ENCODE data around the gene SOX8.

The SOX8 gene

DNA sequence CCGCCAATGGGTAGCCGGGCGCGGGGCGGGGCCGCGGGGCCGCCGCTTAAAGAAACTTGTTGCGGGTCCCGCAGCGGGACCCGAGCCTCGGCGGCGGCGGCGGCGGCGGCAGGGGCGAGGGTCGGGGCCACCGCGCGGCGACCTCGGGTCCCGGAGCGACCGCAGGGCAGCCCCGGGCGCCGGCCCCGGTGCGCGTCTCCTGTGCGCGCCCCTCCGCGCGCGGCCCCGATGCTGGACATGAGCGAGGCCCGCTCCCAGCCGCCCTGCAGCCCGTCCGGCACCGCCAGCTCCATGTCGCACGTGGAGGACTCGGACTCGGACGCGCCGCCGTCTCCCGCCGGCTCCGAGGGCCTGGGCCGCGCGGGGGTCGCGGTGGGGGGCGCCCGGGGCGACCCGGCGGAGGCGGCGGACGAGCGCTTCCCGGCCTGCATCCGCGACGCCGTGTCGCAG is at the start of gene SOX8:
Gene SOX8, plus strand, starts transcription at position 76 of the 450 bp plus-strand sequence. Its CDS starts 153 bp downstream, at position 229.
- no peaks in the 10 kb centered on the region for H3K9me3 Mint-ChIP-seq
- H3K27ac Mint-ChIP-seq, result no peak within 1 kb of the TSS
- H3K27me3 Mint-ChIP-seq, result peaks cover 4% of the 10 kb centered on the region
- H3K4me1 Mint-ChIP-seq (ENCODE audit: low read depth), result peaks cover 11% of the 10 kb centered on the region
- no peaks in the 10 kb centered on the region for H3K36me3 Mint-ChIP-seq (ENCODE audit: low read depth)
- H3K4me3 Mint-ChIP-seq, result peak within 1 kb of the TSS; percentile 74

DNA sequence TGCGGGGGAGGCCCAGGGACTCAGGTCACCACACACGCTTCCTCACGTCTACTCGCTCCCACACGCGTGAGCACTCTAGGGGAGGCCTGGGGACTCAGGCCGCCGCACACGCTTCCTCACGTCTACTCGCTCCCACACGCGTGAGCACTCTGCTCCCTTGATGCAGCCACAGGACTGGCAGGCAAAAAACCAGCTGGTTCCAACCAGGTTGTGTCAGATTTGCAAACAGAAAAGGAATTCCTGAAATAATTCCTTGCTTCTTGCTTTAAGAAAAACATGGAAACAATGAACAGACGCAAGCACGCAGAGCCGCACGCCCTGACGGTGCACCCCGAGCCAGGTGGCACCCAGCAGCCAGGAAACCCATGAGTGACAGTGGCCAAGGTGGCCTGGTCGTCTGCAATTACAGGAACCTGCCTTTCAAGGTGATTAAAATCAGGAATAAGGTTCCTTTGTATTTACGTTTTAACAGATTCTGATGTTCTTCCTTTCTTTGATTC is 48.7 kb upstream of the SOX8 start:
- Mint-ChIP-seq H3K27ac (no peak overlapping the region), H3K4me1 (ENCODE audit: low read depth) (peaks cover 11% of the 10 kb centered on the region), H3K36me3 (ENCODE audit: low read depth) (no peaks in the 10 kb centered on the region), H3K27me3 (no peaks in the 10 kb centered on the region), H3K4me3 (no peak overlapping the region), H3K9me3 (no peaks in the 10 kb centered on the region)

DNA sequence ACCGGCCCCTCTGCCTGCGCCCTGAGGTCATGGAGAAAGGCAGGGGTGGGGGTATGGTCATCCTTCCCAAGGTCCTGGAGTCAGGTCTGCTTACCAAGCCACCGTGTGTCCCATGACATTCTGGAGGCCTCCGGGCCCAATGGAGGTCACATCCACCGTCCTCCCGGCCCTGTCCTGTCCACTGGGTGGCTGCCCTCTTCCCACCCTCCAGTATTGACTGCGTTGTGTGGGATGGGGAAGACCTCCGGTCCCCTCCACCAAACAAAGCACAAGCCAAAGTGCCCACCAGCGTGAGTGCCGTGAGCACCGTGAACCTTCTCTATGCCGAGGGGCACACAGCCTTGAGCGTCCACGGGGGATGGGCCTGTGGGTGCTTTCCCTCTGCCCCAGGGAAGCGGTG is 48.0 kb upstream of the SOX8 start:
- no peak overlapping the region for H3K27ac Mint-ChIP-seq
- H3K9me3 Mint-ChIP-seq, result no peaks in the 10 kb centered on the region
- H3K27me3 Mint-ChIP-seq, result no peaks in the 10 kb centered on the region
- no peak overlapping the region for H3K4me3 Mint-ChIP-seq
- peaks cover 11% of the 10 kb centered on the region for H3K4me1 Mint-ChIP-seq (ENCODE audit: low read depth)
- peaks cover 2% of the 10 kb centered on the region for H3K36me3 Mint-ChIP-seq (ENCODE audit: low read depth)

DNA sequence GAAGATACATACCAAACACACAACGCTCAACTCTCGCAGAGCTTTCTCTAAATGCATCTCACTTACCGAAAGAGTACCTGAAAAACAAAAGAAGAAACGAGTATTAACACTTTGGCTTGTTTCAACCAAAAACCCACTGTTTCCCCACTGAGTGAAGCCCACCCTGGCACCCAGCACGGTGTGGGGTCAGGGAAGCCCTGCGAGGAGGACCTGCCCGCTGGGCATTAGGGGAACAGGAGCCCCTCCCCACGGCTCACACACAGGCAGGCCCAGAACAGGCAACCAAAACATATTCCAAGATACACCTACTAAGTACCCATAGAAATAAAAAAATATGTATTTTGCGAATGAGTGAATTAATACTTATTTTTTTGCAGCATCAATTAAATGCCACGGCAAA is 47.4 kb upstream of the SOX8 start:
- Mint-ChIP-seq H3K27me3 (no peaks in the 10 kb centered on the region), H3K4me1 (ENCODE audit: low read depth) (peaks cover 11% of the 10 kb centered on the region), H3K4me3 (no peak overlapping the region), H3K9me3 (no peaks in the 10 kb centered on the region), H3K36me3 (ENCODE audit: low read depth) (peaks cover 8% of the 10 kb centered on the region), H3K27ac (no peak overlapping the region)

DNA sequence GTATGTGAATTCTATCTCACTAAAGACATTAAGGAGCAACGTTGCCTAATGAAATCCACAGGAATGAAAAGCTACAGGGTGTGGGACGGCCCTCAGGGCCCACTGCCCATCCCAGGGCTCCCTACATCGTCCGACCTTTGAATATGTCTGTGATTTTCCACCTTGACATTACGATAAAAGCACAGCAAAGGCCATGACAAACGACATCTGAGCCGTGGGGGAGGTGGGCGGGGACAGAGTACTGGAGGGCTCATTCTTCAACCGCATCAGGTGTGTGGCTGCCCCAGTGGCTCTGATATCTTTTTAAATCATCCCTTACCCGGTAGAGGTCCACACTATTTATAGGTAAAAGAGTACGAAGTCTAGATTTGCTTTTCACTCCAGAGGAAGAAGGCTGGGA is 45.9 kb upstream of the SOX8 start:
- H3K4me3 Mint-ChIP-seq, result no peak overlapping the region
- peak overlapping the region; percentile 75 for H3K27ac Mint-ChIP-seq
- no peaks in the 10 kb centered on the region for H3K9me3 Mint-ChIP-seq
- peaks cover 11% of the 10 kb centered on the region for H3K4me1 Mint-ChIP-seq (ENCODE audit: low read depth)
- no peaks in the 10 kb centered on the region for H3K27me3 Mint-ChIP-seq
- H3K36me3 Mint-ChIP-seq (ENCODE audit: low read depth), result peaks cover 23% of the 10 kb centered on the region

DNA sequence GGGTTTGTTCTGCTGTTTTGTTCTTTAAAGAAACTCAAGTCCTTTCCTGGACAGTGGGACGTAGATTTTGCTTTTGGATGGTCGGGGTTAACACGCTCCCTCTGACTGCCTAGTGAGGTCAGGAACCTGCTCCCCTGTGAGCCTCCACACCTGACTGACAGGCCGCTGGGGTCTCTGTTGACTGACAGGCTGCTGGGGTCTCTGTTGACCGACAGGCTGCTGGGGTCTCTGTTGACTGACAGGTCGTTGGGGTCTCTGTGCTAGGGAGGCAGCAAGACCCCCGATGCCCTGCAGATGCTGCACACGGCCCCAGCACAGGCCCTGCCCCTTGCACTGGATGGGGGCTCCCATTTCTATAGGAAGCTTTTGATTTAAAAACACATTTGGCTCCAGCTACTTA is 44.3 kb upstream of the SOX8 start:
- H3K9me3 Mint-ChIP-seq, result peaks cover 8% of the 10 kb centered on the region
- no peak overlapping the region for H3K4me3 Mint-ChIP-seq
- H3K36me3 Mint-ChIP-seq (ENCODE audit: low read depth), result peaks cover 39% of the 10 kb centered on the region
- H3K27ac Mint-ChIP-seq, result no peak overlapping the region
- no peaks in the 10 kb centered on the region for H3K27me3 Mint-ChIP-seq
- peaks cover 11% of the 10 kb centered on the region for H3K4me1 Mint-ChIP-seq (ENCODE audit: low read depth)

DNA sequence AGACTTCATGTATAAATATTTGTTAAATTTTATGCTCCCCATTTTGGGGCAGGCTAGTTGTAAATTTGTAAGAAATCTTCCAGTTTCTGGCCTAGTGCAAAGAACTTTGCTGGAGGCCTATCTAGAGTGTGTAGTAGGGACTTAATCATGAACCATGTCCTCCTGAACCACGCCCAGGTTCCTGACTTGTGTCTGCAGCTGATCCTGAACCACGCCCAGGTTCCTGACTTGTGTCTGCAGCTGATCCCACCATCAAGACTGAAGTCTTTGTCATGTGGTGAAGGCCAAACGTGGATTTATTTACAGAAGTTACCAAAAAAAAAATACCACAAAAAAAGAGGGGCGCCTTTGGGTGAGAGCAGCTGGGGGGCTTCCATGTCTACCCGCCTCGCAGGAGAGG is 43.8 kb upstream of the SOX8 start:
- Mint-ChIP-seq H3K27me3 (no peaks in the 10 kb centered on the region), H3K4me3 (no peak overlapping the region), H3K9me3 (peaks cover 10% of the 10 kb centered on the region), H3K36me3 (ENCODE audit: low read depth) (peaks cover 43% of the 10 kb centered on the region), H3K27ac (no peak overlapping the region), H3K4me1 (ENCODE audit: low read depth) (peaks cover 11% of the 10 kb centered on the region)

DNA sequence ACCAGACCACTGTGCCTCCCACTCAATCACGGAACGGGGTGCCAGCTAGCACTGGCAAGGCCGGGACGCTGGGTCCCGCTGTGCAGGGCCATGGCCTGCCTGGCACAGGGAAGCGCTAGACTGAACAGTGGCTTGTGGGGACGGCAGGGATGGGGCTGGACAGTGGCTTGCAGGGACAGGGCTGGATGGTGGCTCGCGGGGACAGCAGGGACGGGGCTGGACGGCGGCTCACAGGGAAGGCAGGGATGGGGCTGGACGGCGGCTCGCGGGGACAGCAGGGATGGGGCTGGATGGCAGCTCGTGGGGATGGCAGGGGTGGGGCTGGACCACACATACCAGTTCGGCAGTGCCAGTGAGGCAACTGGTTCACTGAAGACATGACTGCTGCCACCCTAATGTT is 43.4 kb upstream of the SOX8 start:
- no peaks in the 10 kb centered on the region for H3K27me3 Mint-ChIP-seq
- no peak overlapping the region for H3K4me3 Mint-ChIP-seq
- H3K36me3 Mint-ChIP-seq (ENCODE audit: low read depth), result peaks cover 45% of the 10 kb centered on the region
- peaks cover 13% of the 10 kb centered on the region for H3K9me3 Mint-ChIP-seq
- no peak overlapping the region for H3K27ac Mint-ChIP-seq
- peaks cover 11% of the 10 kb centered on the region for H3K4me1 Mint-ChIP-seq (ENCODE audit: low read depth)

DNA sequence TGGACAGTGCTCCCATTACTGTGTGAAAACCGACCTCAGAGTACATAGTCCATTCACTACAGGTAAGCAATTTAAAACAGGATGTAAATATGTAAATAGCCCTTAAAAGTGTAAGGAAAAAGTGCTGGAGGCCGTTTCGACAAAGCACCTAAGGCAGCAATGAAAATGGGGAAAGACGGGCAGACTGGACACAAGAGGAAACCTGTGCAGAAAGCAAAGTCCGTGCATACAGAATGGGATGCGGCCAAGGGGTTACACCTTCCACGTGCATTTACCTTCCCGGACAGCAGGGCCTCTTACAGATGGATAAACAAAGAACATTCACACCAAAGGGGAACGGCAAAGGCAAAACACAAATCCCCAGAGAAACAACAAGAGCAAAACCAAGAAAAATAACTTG is 42.8 kb upstream of the SOX8 start:
- Mint-ChIP-seq H3K4me1 (ENCODE audit: low read depth) (peaks cover 11% of the 10 kb centered on the region), H3K27me3 (no peaks in the 10 kb centered on the region), H3K36me3 (ENCODE audit: low read depth) (peaks cover 48% of the 10 kb centered on the region), H3K27ac (no peak overlapping the region), H3K4me3 (no peak overlapping the region), H3K9me3 (peaks cover 13% of the 10 kb centered on the region)

DNA sequence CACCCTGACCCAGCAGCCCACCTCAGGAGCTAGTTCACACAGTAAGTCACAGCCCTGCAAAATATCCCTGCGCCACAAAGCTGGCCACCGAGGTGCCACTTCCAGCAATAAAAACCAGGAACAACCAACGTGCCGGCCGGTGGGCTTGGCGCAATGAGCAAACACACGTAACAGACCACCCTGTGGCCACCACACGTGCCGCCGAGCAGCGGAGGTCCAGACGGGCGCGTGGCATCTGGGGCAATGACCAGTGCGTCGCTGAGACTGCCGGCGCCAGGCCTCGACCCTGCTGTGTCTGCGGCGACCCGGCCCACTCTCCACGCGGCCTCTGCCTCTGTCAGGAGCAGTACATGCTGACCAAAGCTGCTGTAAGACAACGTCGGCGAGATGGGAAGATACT is 42.3 kb upstream of the SOX8 start:
- Mint-ChIP-seq H3K4me3 (no peak overlapping the region), H3K36me3 (ENCODE audit: low read depth) (peaks cover 54% of the 10 kb centered on the region), H3K4me1 (ENCODE audit: low read depth) (peaks cover 11% of the 10 kb centered on the region), H3K9me3 (peaks cover 13% of the 10 kb centered on the region), H3K27me3 (no peaks in the 10 kb centered on the region), H3K27ac (no peak overlapping the region)

DNA sequence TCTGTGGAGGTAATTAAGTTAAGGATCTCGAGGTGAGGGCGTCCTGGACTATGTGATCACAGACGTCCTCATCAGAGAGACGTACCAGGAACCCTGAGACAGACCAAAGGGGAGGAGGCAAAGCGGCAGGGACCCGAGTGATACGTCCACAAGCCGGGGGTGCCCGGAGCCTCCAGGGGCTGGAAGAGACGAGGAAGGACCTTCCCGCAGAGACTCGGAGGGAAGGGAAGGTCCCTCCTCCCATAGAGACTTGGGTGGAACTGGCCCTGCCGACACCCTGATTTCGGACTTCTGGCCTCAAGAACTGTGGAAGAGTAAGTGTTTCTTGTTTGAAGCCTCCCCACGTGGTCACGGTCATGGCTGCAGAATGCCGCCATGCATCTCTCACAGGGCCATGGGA is 41.6 kb upstream of the SOX8 start:
- H3K27ac Mint-ChIP-seq, result no peak overlapping the region
- no peak overlapping the region for H3K4me3 Mint-ChIP-seq
- H3K36me3 Mint-ChIP-seq (ENCODE audit: low read depth), result peaks cover 55% of the 10 kb centered on the region
- peaks cover 13% of the 10 kb centered on the region for H3K9me3 Mint-ChIP-seq
- H3K4me1 Mint-ChIP-seq (ENCODE audit: low read depth), result peaks cover 11% of the 10 kb centered on the region
- H3K27me3 Mint-ChIP-seq, result no peaks in the 10 kb centered on the region

DNA sequence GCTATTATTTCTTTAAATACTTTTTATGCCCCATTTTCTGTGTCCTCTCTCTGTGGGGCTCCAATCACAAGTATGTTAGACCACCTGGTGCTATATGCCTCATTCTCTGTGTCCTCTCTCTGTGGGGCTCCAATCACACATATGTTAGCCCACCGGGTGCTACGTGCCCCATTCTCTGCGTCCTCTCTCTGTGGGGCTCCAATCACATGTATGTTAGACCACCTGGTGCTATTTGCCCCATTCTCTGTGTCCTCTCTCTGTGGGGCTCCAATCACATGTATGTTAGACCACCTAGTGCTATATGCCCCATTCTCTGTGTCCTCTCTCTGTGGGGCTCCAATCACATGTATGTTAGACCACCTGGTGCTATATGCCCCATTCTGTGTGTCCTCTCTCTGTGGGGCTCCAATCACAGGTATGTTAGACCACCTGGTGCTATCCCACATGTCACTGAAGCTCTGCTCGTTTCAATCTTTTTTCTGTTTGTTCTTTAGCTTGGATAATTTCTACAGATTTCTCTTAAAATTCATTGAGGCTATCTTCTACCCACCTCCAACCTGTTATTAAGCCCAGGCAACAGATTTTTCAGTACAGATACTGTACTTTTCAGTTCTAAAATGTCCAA is 39.0 kb upstream of the SOX8 start:
- peaks cover 13% of the 10 kb centered on the region for H3K9me3 Mint-ChIP-seq
- no peak overlapping the region for H3K4me3 Mint-ChIP-seq
- no peak overlapping the region for H3K27ac Mint-ChIP-seq
- peaks cover 67% of the 10 kb centered on the region for H3K36me3 Mint-ChIP-seq (ENCODE audit: low read depth)
- no peaks in the 10 kb centered on the region for H3K4me1 Mint-ChIP-seq (ENCODE audit: low read depth)
- no peaks in the 10 kb centered on the region for H3K27me3 Mint-ChIP-seq

DNA sequence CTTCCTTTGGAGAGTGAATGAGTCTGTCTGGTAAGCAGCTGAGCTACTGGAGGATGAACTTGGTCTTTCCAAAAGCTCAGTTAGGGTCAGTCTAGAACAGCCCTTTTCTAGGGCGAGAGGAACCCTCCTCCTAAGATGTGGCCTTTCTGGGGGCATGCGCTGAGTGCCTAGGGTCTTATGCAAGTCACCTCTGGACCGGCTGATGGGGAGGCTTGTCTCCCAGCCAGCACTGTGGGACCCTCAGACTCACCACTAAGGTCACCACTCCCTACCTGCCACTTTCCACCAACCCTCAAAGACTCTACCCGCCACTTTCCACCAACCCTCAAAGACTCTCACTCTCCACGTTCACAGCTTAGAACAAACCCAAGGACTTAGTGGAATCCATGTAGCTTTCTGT is 37.6 kb upstream of the SOX8 start:
- Mint-ChIP-seq H3K27me3 (no peaks in the 10 kb centered on the region), H3K27ac (no peak overlapping the region), H3K9me3 (peaks cover 13% of the 10 kb centered on the region), H3K4me1 (ENCODE audit: low read depth) (no peaks in the 10 kb centered on the region), H3K36me3 (ENCODE audit: low read depth) (peaks cover 61% of the 10 kb centered on the region), H3K4me3 (no peak overlapping the region)

DNA sequence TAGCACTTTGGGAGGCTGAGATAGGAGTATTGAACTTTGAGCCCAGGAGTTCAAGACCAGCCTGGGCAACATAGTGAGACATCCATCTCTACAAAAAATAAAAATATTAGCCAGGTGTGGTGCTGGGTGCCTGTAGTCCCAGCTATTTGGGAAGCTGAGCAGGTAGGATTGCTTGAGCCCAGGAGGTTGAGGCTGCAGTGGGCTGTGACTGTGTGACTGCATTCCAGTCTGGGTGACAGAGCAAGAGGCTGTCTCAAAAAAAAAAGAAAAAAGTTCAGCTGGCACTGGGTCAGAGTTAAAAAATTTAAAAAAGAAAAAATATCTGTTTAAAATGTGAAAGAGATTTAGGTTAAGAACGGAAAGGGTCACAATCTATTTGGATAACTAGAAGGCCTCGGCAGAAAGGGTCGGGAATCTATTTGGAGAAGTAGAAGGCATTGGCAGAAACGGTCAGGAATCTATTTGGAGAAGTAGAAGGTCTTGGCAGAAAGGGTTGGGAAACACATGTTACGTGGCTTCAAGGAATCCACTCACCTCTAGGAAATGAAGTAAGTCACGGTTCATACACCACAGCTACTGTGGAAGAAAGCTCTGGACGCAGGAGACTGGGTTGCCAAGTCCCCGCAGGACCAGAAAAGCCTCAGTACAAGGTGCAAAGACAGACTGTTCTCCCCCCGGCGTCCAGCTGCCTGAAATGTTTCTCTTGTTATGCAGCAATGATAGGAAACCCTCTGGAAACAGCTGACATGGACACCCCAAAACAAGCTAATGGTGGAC is 36.1 kb upstream of the SOX8 start:
- Mint-ChIP-seq H3K9me3 (peaks cover 13% of the 10 kb centered on the region), H3K27ac (no peak overlapping the region), H3K27me3 (no peaks in the 10 kb centered on the region), H3K4me1 (ENCODE audit: low read depth) (no peaks in the 10 kb centered on the region), H3K36me3 (ENCODE audit: low read depth) (peaks cover 47% of the 10 kb centered on the region), H3K4me3 (no peak overlapping the region)

DNA sequence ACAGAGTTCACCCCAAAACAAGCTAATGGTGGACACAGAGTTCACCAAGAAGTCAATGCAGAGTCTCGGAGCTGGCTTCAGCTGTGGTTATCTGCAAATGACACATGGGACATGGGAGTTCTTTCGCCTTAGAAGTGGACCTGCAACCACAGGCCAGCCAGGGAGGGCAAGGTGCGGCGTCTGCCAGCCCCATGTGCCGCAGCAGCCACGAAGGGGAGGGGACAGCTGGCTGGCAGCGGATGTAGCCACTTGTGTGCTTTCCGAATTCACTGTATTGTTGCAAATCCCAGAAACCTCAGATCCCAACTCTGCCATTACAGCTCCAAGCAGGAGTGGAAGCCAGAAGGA is 35.5 kb upstream of the SOX8 start:
- H3K4me3 Mint-ChIP-seq, result no peak overlapping the region
- no peak overlapping the region for H3K27ac Mint-ChIP-seq
- no peaks in the 10 kb centered on the region for H3K27me3 Mint-ChIP-seq
- H3K9me3 Mint-ChIP-seq, result peaks cover 13% of the 10 kb centered on the region
- peaks cover 41% of the 10 kb centered on the region for H3K36me3 Mint-ChIP-seq (ENCODE audit: low read depth)
- no peaks in the 10 kb centered on the region for H3K4me1 Mint-ChIP-seq (ENCODE audit: low read depth)

Measured in stimulated activated naive CD8-positive, alpha-beta T cell treated with anti-CD3 and anti-CD28 coated beads, Interleukin-15, Interleukin-2, amounts not matched to agents 100 ng/mL and 50 ng/mL, for 24 hours (primary cell).